ENCODE data around the gene AGAP2. TPM values are rescaled to one million over a fixed set of nuclear protein-coding genes. Genes with fewer than 3 reads are reported as not detected.

The AGAP2 gene
- total RNA-seq = 1 to 10 TPM in 7 of 9 donors, under 1 TPM in 2; 0.50 to 4.0 (median 1.8) TPM
- polyA plus RNA-seq = 1 to 10 TPM; 1.9 to 8.1 (median 2.6) TPM
- long read RNA-seq, donor 1 = 0 reads
- long read RNA-seq, donor 2 = 0 reads
- long read RNA-seq, donor 3 = 0 reads
- long read RNA-seq, donor 4, partial matches to known transcripts = 1 of 2 reads
- long read RNA-seq, donor 4, other reads (novel, unspliced or antisense) = 1 of 2 reads
- long read RNA-seq, donor 5, partial matches to known transcripts = 0 of 2 reads
- long read RNA-seq, donor 5, other reads (novel, unspliced or antisense) = 2 of 2 reads
- long read RNA-seq, donor 6 = 0 reads
- long read RNA-seq, donor 7 = 0 reads
- long read RNA-seq, donor 8 = 0 reads
- long read RNA-seq, donor 9 = 0 reads
- long read RNA-seq, donor 10 = 0 reads

DNA sequence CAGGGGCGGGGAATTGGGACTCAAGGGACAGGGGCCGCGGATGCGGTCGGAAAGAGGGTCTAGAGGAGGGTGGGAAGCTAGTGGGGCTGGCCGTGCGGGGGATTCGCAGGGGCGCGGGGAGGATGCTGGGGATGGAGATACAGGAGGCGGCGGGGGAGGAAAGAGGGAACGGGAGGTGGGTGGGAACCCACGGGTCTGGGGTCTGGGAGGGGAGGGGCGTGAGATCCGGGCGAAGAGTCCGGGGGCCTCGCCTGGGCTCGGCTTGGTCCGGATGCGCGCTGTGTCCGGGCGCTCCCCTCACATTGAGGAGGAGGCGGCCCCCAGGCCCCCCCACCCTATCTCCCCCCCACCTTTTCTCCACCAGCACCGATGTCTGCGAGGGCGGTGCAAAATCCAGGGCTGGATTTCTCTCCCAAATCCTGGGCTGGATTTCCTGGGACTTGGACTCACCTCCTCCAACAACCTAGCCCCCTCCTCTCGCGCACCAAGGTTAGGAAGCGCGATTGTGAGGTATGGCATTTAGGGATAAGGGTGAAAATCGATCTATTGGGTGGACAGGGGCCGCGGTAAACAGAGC is at the start of gene AGAP2:
Gene AGAP2, minus strand, starts transcription at position 82 of the 577 bp plus-strand sequence. CDS start 496 bp downstream, outside the sequence.
- intact Hi-C loops (cut with DNase I) = no loop called here
- no peaks in the 10 kb centered on the region for H3K9me3 ChIP-seq (replicated peaks in 1 of 3)
- no peaks in the 10 kb centered on the region for H3K36me3 ChIP-seq (replicated peaks in 1 of 2)
- no peak within 1 kb of the TSS for H3K27ac ChIP-seq
- DNase-seq = no peak
- H3K4me3 ChIP-seq = peak within 1 kb of the TSS in 1 of 4 donors; percentile 36
- H3K27me3 ChIP-seq = peaks cover 46% of the 10 kb centered on the region
- TF ChIP-seq POLR2A (IDR thresholded peaks at IDR 0.05) = no peak
- no peak for TF ChIP-seq CTCF (IDR thresholded peaks at IDR 0.05)
- H3K4me1 ChIP-seq (replicated peaks in 1 of 2) = peaks cover 14 to 25% of the 10 kb centered on the region in 2 donors
- WGBS, 4 donors = 7 to 20% (median 17%) methylated on average over 9 to 36 of the region's 36 CpGs

DNA sequence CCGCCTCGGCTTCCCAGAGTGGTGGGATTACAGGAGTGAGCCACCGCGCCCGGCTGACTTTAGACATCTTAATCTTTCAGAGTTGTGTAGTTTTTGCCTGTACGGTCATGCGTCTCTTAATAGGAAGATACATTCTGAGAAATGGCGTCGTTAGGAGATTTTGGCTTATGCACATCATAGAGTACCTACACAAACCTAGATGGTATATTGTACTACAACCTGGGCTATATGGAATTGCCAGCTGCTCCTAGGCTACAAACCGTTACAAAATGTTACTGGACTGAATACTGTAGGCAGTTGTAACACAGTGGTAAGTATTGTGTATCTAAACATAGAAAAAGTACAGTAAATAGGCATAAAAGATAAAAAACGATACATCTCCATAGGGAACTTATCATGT is 45.3 kb upstream of the AGAP2 start:
- Histone ChIP-seq H3K4me1 (replicated peaks in 1 of 2) (peaks cover 7 to 15% of the 10 kb centered on the region in 2 donors), H3K27me3 (no peaks in the 10 kb centered on the region), H3K36me3 (replicated peaks in 1 of 2) (peaks cover 0 to 44% of the 10 kb centered on the region in 2 donors), H3K9me3 (replicated peaks in 1 of 3) (no peaks in the 10 kb centered on the region), H3K27ac (no peak overlapping the region), H3K4me3 (no peak overlapping the region)
- 86 to 90% (median 88%) methylated on average over 11 of the region's 11 CpGs for WGBS, 4 donors
- DNase-seq = no peak
- intact Hi-C loops (cut with DNase I) = no loop called here
- TF ChIP-seq CTCF (IDR thresholded peaks at IDR 0.05) = no peak
- TF ChIP-seq POLR2A (IDR thresholded peaks at IDR 0.05) = no peak

DNA sequence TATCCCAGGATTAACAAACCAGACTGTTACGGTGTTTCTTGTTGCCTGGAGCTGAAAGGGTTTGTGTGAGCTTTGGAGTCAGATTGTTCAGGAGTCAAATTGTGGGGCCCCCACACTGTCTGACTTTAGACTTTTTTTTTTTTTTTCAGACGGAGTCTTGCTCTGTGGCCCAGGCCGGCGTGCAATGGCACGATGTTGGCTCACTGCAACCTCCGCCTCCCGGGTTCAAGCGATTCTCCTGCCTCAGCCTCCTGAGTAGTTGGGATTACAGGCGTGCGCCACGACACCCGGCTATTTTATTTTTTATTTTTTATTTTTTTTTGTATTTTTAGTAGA is 44.9 kb upstream of the AGAP2 start:
- no peak for DNase-seq
- peaks cover 0 to 39% of the 10 kb centered on the region in 2 donors for H3K36me3 ChIP-seq (replicated peaks in 1 of 2)
- peaks cover 7 to 15% of the 10 kb centered on the region in 2 donors for H3K4me1 ChIP-seq (replicated peaks in 1 of 2)
- TF ChIP-seq POLR2A (IDR thresholded peaks at IDR 0.05) (no peak), CTCF (IDR thresholded peaks at IDR 0.05) (no peak)
- peak overlapping the region in 2 of 4 donors; percentile 65 to 95 for H3K4me3 ChIP-seq
- 78 to 84% (median 81%) methylated on average over 12 of the region's 12 CpGs for WGBS, 4 donors
- intact Hi-C loops (cut with DNase I) = no loop called here
- H3K27me3 ChIP-seq = no peaks in the 10 kb centered on the region
- no peaks in the 10 kb centered on the region for H3K9me3 ChIP-seq (replicated peaks in 1 of 3)
- peak overlapping the region in 2 of 5 donors; percentile 68 to 69 for H3K27ac ChIP-seq

GRCh38 chr12:57782608-57783465 is 44.3 kb upstream of the AGAP2 start, which contains the start of gene TSFM:
Gene TSFM (plus strand): TSS chr12:57782787. CDS start chr12:57782802, 15 bp downstream.
- peak in 1 of 2 donors; percentile 79 for TF ChIP-seq POLR2A (IDR thresholded peaks at IDR 0.05)
- TF ChIP-seq CTCF (IDR thresholded peaks at IDR 0.05) = peak; percentile 89 to 98 (median 96)
- intact Hi-C loops (cut with DNase I) = no loop called here
- H3K27me3 ChIP-seq = no peaks in the 10 kb centered on the region

More at GRCh38 chr12:57782608-57783465, 44.3 kb upstream of the AGAP2 start, which contains the start of gene TSFM:
- Histone ChIP-seq H3K4me3 (peak within 1 kb of the TSS; percentile 46 to 95 (median 78)), H3K36me3 (replicated peaks in 1 of 2) (peaks cover 0 to 33% of the 10 kb centered on the region in 2 donors), H3K4me1 (replicated peaks in 1 of 2) (peaks cover 7 to 15% of the 10 kb centered on the region in 2 donors), H3K27ac (peak within 1 kb of the TSS in 4 of 5 donors; percentile 44 to 83 (median 68)), H3K9me3 (replicated peaks in 1 of 3) (no peaks in the 10 kb centered on the region)
- 0 to 2% (median 1%) methylated on average over 29 to 45 of the region's 45 CpGs for WGBS, 4 donors
- peak; percentile 95 to 99 (median 97) for DNase-seq
